Epithelial cell of esophagus (primary cell): ENCODE data around the gene UBXN7.
"Not testable (repeated sequence)": the region's sequence is repeated elsewhere in the genome, so short reads cannot be mapped to it uniquely, and the experiment has no call there.

Experiments
- DNase-seq: peaks from one replicate; pipeline ENCODE4 v3.0.0; 2010; ENCODE audit warnings: low read depth
- H3K4me3 ChIP-seq: 2 replicates; pipeline ENCODE4 v1.5.1; 2011; ENCODE audit warnings: mild to moderate bottlenecking, low read length, control low read depth
- TF ChIP-seq, protein P1 (sequence below): IDR thresholded peaks from 2 replicates; pipeline ENCODE4 v1.5.1; 2011; ENCODE audit warnings: low read depth, mild to moderate bottlenecking, low read length, control low read depth, inconsistent platforms; ENCODE audit not compliant: insufficient read depth; ENCODE audit errors: missing control alignments

UBXN7 gene

DNA sequence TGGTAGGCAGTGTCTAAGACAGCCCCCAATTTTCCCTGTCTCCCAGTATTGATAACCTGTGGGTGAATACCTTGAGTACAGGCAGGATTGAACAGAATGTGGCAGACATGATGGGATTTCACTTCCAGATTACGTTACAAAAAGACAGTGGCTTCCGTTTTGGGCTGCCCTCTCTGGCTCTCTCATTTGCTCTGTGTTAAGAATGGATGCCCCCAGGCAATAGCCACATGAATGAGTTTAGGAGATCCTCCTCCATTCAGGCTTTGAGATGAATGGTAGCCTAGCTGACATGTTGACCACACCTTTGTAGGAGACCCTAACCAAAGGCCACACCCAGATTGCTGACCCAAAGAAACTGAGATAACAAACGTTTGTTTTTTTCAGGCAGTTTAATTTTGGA is 34.3 kb downstream of the UBXN7 start:
- no peak overlapping the region for H3K4me3 ChIP-seq
- TF ChIP-seq, protein P1, sequence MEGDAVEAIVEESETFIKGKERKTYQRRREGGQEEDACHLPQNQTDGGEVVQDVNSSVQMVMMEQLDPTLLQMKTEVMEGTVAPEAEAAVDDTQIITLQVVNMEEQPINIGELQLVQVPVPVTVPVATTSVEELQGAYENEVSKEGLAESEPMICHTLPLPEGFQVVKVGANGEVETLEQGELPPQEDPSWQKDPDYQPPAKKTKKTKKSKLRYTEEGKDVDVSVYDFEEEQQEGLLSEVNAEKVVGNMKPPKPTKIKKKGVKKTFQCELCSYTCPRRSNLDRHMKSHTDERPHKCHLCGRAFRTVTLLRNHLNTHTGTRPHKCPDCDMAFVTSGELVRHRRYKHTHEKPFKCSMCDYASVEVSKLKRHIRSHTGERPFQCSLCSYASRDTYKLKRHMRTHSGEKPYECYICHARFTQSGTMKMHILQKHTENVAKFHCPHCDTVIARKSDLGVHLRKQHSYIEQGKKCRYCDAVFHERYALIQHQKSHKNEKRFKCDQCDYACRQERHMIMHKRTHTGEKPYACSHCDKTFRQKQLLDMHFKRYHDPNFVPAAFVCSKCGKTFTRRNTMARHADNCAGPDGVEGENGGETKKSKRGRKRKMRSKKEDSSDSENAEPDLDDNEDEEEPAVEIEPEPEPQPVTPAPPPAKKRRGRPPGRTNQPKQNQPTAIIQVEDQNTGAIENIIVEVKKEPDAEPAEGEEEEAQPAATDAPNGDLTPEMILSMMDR: no peak
- no peak for DNase-seq

DNA sequence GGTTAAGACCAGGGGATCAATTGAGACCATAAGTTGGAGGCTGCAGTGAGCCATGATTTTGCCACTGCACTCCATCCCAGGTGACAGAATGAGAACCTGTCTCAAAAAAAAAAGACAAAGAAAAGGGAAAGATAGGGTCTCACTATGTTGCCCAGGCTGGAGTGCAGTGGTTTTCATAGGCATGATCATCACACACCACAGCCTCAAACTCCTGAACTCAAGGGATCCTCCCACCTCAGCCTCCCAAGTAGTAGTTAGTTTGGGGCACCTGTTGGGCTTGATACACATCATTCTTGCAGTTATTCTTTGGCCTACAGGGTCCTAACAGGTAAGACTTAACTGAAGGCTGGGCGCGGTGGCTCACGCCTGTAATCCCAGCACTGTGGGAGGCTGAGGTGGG is 42.1 kb downstream of the UBXN7 start:
- TF ChIP-seq, protein P1: no peak
- DNase-seq: no peak
- no peak overlapping the region for H3K4me3 ChIP-seq

DNA sequence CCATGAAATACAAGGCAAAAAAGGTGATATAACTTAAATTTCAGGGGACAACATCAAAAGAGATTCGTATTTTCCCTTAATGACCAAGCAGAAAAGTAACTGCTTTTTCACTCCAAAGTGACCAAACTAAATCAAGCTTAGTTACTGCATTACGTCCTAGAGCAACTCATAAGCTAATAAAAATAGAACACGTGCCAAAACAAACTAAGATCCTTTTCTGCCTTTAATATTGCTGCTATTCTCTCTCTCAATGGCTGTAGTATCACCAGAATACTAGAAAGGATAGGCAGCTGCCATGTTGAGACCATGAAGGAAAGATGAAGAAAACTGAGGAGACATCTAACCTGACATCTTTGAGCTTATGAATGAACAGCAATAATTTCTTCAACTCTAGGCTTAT is 43.3 kb downstream of the UBXN7 start:
- DNase-seq: no peak
- no peak overlapping the region for H3K4me3 ChIP-seq
- TF ChIP-seq, protein P1: no peak

DNA sequence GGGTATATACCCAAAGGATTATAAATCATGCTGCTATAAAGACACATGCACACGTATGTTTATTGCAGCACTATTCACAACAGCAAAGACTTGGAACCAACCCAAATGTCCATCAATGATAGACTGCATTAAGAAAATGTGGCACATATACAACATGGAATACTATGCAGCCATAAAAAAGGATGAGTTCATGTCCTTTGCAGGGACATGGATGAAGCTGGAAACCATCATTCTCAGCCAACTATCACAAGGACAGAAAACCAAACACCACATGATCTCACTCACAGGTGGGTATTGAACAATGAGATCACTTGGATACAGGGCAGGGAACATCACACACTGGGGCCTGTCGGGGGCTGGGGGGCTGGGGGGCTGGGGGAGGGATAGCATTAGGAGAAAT is 44.3 kb downstream of the UBXN7 start:
- not testable (repeated sequence) for DNase-seq, H3K4me3 ChIP-seq

DNA sequence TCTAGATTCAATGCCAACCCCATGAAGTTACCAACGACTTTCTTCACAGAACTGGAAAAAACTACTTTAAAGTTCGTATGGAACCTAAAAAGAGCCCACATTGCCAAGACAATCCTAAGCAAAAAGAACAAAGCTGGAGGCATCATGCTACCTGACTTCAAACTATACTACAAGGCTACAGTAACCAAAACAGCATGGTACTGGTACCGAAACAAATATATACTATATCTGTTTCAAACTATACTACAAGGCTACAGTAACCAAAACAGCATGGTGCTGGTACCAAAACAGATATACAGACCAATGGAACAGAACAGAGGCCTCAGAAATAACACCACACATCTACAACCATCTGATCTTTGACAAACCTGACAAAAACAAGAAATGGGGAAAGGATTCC is 45.4 kb downstream of the UBXN7 start:
- not testable (repeated sequence) for DNase-seq, H3K4me3 ChIP-seq

DNA sequence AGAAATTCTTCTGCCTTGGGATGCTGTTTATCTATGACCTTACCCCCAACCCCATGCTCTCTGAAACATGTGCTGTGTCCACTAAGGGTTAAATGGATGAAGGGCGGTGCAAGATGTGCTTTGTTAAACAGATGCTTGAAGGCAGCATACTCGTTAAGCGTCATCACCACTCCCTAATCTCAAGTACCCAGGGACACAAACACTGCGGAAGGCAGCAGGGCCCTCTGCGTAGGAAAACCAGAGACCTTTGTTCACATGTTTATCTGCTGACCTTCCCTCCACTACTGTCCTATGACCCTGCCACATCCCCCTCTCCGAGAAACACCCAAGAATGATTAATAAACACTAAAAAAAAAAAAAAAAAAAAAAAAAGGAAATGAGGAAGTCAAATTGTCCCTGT is 46.2 kb downstream of the UBXN7 start:
- not testable (repeated sequence) for H3K4me3 ChIP-seq, DNase-seq

DNA sequence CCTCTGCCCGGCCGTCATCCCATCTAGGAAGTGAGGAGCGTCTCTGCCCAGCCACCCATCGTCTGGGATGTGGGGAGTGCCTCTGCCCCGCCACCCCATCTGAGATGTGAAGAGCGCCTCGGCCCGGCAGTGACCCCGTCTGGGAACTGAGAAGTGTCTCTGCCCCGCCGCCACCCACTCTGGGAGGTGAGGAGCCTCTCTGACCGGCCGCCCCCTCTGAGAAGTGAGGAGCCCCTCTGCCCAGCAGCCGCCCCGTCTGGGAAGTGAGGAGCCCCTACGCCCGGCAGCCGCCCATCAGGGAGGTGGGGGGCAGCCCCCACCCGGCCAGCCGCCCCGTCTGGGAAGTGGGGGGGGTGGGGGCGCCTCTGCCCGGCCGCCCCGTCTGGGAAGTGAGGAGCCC is 46.8 kb downstream of the UBXN7 start:
- not testable (repeated sequence) for DNase-seq

DNA sequence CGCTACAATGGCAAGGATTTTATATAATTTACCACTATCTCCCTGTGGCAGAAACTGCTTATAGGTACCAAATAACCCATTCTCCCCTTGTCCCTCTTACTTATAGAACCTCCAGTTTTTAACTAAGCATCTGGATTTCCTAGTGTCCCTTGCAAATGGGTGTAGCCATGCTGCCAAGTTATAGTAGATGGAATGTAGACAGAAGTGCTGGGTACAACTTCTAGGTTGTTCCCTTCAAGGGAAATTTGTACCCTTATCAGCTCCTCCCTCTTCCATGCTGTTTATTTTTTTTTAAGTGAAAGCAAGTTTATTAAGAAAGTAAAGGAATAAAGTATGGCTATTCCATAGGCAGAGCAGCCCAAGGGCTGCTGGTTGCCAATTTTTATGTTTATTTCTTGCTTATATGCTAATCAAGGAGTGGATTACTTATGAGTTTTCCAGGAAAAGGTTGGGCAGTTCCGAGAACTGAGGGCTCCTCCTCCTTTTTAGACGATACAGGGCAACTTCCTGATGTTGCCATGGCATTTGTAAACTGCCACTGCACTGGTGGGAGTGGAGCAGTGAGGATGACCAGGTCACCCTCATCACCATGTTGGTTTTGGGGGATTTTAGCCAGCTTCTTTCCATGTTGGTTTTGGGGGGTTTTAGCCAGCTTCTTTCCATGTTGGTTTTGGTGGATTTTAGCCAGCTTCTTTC is 53.9 kb downstream of the UBXN7 start:
- no peak overlapping the region for H3K4me3 ChIP-seq
- TF ChIP-seq, protein P1: no peak
- DNase-seq: no peak

More for the DNA sequence above, 46.8 kb downstream of the UBXN7 start:
- not testable (repeated sequence) for H3K4me3 ChIP-seq

DNA sequence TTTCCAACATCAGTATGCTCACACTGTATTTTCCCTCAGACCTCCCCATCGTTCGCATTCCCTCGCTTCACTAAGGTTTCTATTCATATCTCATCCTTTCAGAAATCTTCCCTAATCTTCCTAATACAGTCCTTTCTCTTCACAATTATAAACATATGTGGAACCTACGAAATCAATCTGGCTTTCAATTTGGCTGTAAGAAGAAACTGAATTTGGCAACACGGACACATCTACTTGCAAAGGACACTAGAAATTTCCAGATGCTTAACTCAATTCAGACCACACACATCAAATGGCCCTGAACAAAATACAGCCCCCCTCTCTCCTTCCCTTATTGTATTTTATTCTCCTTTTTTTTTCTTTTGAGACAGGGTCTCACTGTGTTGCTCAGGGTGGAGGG is 54.9 kb downstream of the UBXN7 start:
- H3K4me3 ChIP-seq: no peak overlapping the region
- no peak for DNase-seq
- TF ChIP-seq, protein P1: no peak
